GM23248 (cell line): Measurements from ENCODE around the gene SELENOM.

Experiments
- EZH2 ChIP-seq: fragments of 200-600 bp; sonication (generic); IDR thresholded peaks from 2 replicates; pipeline ENCODE4 v1.6.1; 2018; ENCODE audit warnings: antibody characterized with exemption, mild to moderate bottlenecking; ENCODE audit not compliant: insufficient read depth, poor library complexity, severe bottlenecking
- EZH2phosphoT487 ChIP-seq: fragments of 200-600 bp; sonication (generic); IDR thresholded peaks from 2 replicates; pipeline ENCODE4 v1.6.1; 2018; ENCODE audit warnings: antibody characterized with exemption, moderate library complexity, mild to moderate bottlenecking, low read depth; ENCODE audit not compliant: insufficient read depth

GRCh38 chr22:31077681-31078080, 29.7 kb downstream of the SELENOM start:
- no peak for TF ChIP-seq EZH2
- no peak for TF ChIP-seq EZH2phosphoT487
